ENCODE results near the gene NFS1. TPM values are rescaled to one million over a fixed set of nuclear protein-coding genes. Genes with fewer than 3 reads are reported as not detected.
A peak's percentile ranks its signal among the peaks of the same experiment; 100 is the strongest.

The NFS1 gene
- total RNA-seq, 1 experiment from 2014 or later: 44.6 TPM

DNA sequence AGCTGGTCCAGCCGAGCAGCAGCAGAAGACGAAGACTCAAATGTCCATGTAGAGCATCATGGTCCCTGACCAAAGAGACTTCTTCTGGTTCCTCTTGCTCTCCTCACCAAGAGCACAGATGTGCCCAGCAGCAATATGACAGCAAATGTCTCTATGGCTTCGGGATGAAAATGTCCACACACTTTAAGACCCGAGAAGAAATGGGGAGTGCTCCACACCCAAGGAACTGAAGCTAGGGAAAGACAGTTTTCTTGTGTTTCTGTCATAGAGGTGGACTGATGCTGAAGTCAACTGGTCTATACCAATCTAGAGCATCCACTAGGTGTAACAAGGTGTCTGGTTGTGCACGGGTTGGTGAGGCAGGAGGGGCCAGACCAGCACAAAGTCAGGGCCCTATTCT lies 29.9 kb downstream of the NFS1 start:
- no peaks in the 10 kb centered on the region for H3K27me3 Mint-ChIP-seq (ENCODE audit: unreplicated experiment)
- TF ChIP-seq, protein P1, sequence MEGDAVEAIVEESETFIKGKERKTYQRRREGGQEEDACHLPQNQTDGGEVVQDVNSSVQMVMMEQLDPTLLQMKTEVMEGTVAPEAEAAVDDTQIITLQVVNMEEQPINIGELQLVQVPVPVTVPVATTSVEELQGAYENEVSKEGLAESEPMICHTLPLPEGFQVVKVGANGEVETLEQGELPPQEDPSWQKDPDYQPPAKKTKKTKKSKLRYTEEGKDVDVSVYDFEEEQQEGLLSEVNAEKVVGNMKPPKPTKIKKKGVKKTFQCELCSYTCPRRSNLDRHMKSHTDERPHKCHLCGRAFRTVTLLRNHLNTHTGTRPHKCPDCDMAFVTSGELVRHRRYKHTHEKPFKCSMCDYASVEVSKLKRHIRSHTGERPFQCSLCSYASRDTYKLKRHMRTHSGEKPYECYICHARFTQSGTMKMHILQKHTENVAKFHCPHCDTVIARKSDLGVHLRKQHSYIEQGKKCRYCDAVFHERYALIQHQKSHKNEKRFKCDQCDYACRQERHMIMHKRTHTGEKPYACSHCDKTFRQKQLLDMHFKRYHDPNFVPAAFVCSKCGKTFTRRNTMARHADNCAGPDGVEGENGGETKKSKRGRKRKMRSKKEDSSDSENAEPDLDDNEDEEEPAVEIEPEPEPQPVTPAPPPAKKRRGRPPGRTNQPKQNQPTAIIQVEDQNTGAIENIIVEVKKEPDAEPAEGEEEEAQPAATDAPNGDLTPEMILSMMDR (IDR thresholded peaks at IDR 0.05; ENCODE audit: unreplicated experiment): no peak
- H3K9me3 Mint-ChIP-seq (ENCODE audit: low read depth, unreplicated experiment): no peaks in the 10 kb centered on the region
- BruUV-seq (replicated peaks): no TSS peak
- CTCF ChIA-PET: no interaction called here
- peaks cover 27% of the 10 kb centered on the region for H3K36me3 Mint-ChIP-seq (ENCODE audit: insufficient read depth, unreplicated experiment)
- no peaks in the 10 kb centered on the region for H3K4me1 Mint-ChIP-seq (ENCODE audit: low read depth, unreplicated experiment)
- intact Hi-C loops (cut with micrococcal nuclease; ENCODE audit: unreplicated experiment): loop anchor here (10.0 kb wide), 1 partner anchor 154 kb away; no protein-coding TSS in a partner anchor
- no peak for DNase-seq
- H3K4me3 Mint-ChIP-seq (ENCODE audit: low read depth, unreplicated experiment): no peak overlapping the region
- H3K27ac Mint-ChIP-seq (ENCODE audit: unreplicated experiment): no peak overlapping the region

DNA sequence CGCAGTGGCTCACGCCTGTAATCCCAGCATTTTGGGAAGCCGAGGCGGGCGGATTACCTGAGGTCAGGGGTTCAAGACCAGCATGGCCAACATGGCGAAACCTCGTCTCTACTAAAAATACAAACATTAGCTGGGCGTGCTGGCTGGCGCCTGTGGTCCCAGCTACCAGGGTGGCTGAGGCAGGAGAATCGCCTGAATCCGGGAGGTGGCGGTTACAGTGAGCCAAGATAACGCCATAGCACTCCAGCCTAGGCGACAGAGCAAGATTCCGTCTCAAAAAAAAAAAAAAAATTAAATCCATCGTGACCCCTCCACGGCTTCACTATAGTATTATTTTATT lies 33.2 kb downstream of the NFS1 start:
- Mint-ChIP-seq H3K36me3 (ENCODE audit: insufficient read depth, unreplicated experiment) (peaks cover 44% of the 10 kb centered on the region), H3K4me1 (ENCODE audit: low read depth, unreplicated experiment) (peaks cover 32% of the 10 kb centered on the region), H3K27ac (ENCODE audit: unreplicated experiment) (no peak overlapping the region), H3K4me3 (ENCODE audit: low read depth, unreplicated experiment) (no peak overlapping the region), H3K9me3 (ENCODE audit: low read depth, unreplicated experiment) (no peaks in the 10 kb centered on the region), H3K27me3 (ENCODE audit: unreplicated experiment) (no peaks in the 10 kb centered on the region)
- no peak for DNase-seq
- CTCF ChIA-PET: interaction anchor here (0.7 kb wide), 3 partner anchors 25 to 249 kb away, joined by 3 to 5 read pairs (median 3); no protein-coding TSS in a partner anchor
- BruUV-seq (replicated peaks): no TSS peak
- intact Hi-C loops (cut with micrococcal nuclease; ENCODE audit: unreplicated experiment): loop anchor here (2.0 to 10.0 kb wide), 2 partner anchors 77 to 151 kb away; partner anchors contain the start of gene RBM39
- TF ChIP-seq, protein P1 (IDR thresholded peaks at IDR 0.05; ENCODE audit: unreplicated experiment): no peak

DNA sequence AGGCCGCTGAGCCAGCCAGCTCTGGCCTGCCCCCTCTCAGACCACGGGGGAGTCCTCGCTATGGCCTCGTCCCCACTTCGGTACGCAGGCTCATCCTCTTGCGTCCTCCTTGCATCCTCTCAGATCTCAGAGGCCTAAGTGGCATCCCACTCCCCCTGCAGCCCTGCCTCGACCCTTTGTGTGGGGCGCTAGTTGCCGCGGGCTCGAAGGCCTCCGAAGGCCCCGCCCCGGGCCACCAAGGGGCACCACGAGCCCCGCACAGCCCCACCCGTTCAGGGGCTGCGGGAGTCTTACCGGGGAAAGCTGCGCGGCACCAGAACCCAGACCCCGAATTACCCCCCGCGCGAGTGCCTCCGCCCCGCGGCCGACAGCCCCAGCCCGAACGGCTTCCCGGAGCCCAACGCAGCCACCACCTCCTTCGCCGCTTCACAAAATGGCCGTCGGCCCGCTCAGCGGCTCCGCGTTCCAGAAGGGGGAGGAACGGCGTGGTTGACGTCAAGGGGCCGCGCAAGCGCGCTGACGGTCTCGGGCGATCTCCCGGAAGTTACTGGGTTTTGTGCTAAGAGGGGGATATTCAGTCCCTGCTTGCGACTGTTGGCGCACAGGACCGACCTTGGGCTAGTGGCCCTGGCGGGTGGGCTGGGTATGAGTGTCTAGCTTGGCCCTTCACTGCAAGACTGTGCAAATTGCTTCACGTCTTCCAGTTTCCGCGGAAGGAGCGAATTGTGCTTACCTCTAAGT lies 34.5 kb downstream of the NFS1 start, which contains the start of the genes CPNE1 and RBM12:
CPNE1 (minus strand) TSS at position 435 of the 741 bp plus-strand sequence. CDS start 31,977 bp downstream, outside the sequence.
RBM12 (minus strand) TSS at position 435 of the 741 bp plus-strand sequence. CDS start 9,578 bp downstream, outside the sequence.
- BruUV-seq (replicated peaks): no TSS peak
- DNase-seq: peak; percentile 97
- TF ChIP-seq, protein P1 (IDR thresholded peaks at IDR 0.05; ENCODE audit: unreplicated experiment): peak; percentile 23
- Mint-ChIP-seq H3K27ac (ENCODE audit: unreplicated experiment) (peak within 1 kb of the TSS; percentile 99), H3K4me3 (ENCODE audit: low read depth, unreplicated experiment) (peak within 1 kb of the TSS; percentile 98), H3K27me3 (ENCODE audit: unreplicated experiment) (no peaks in the 10 kb centered on the region), H3K9me3 (ENCODE audit: low read depth, unreplicated experiment) (no peaks in the 10 kb centered on the region), H3K4me1 (ENCODE audit: low read depth, unreplicated experiment) (peaks cover 43% of the 10 kb centered on the region), H3K36me3 (ENCODE audit: insufficient read depth, unreplicated experiment) (peaks cover 47% of the 10 kb centered on the region)
- intact Hi-C loops (cut with micrococcal nuclease; ENCODE audit: unreplicated experiment): loop anchor here (2.0 to 10.0 kb wide), 3 partner anchors 47 to 150 kb away; partner anchors contain the start of genes RBM39 and SPAG4
- CTCF ChIA-PET: interaction anchor here (0.5 to 1.7 kb wide), 6 partner anchors 13 to 493 kb away, joined by 3 to 6 read pairs (median 4); partner anchors contain the start of gene SCAND1

DNA sequence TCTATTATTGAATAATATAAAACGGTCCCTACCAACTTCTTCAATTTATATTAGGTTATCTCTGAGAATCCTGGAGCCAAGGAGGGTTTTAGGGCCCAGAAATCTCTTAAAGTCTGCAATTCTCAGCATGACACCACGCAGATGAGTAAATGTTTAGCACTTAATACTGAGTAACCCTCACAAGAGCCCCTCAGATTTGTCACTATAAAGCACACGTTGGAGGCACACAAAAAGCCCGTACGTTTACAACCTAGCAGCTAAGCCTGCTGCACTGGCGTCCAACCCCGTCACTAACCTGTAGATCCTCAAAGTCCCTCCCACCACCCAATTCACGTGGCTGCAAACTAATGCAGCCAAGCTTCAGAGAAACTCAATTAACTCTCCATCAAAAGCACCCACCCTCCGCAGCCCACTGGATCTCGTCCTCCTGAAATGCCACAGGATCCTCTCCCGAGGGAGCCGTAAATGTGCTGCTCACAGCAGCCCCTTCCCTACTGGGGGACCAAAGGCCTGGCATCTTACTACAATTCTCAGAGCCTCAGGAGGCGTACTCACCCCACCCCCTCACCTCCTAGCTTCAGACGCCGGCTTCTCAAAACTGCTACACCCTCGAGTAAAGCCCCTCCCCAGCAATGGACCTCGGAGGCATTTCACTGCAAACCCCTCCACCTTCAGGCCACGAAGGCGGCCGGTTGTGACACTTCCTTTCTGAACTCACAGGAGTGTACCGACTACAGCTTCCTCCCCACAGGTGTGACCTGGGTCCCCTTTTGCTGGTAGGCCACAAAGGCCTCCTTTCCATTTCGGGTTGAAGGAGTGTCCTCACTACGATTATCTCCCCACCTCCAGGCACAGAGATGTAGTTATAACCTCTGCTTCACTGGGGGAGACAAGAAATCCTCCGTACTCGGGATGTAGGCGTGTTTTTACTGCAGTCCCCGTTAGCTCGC lies 35.4 kb downstream of the NFS1 start:
- peak; percentile 61 for DNase-seq
- peak overlapping the region; percentile 99 for H3K27ac Mint-ChIP-seq (ENCODE audit: unreplicated experiment)
- peaks cover 48% of the 10 kb centered on the region for H3K4me1 Mint-ChIP-seq (ENCODE audit: low read depth, unreplicated experiment)
- BruUV-seq (replicated peaks): no TSS peak
- intact Hi-C loops (cut with micrococcal nuclease; ENCODE audit: unreplicated experiment): loop anchor here (2.0 to 10.0 kb wide), 4 partner anchors 46 to 149 kb away; partner anchors contain the start of genes RBM39 and SPAG4
- peak overlapping the region; percentile 98 for H3K4me3 Mint-ChIP-seq (ENCODE audit: low read depth, unreplicated experiment)
- TF ChIP-seq, protein P1 (IDR thresholded peaks at IDR 0.05; ENCODE audit: unreplicated experiment): no peak
- H3K9me3 Mint-ChIP-seq (ENCODE audit: low read depth, unreplicated experiment): no peaks in the 10 kb centered on the region
- peaks cover 52% of the 10 kb centered on the region for H3K36me3 Mint-ChIP-seq (ENCODE audit: insufficient read depth, unreplicated experiment)
- no peaks in the 10 kb centered on the region for H3K27me3 Mint-ChIP-seq (ENCODE audit: unreplicated experiment)
- CTCF ChIA-PET: interaction anchor here (0.5 to 1.7 kb wide), 10 partner anchors 12 to 565 kb away, joined by 3 to 9 read pairs (median 4); partner anchors contain the start of genes CEP250 and SCAND1

Data from Calu3 (cell line).